Urinary bladder (tissue), 4 donors: ENCODE data around the gene MEF2A. TPM values are rescaled to one million over a fixed set of nuclear protein-coding genes. Genes with fewer than 3 reads are reported as not detected.

Source experiments
- DNase-seq: peaks from one replicate; pipeline ENCODE4 v3.0.0-alpha.2; 2015; ENCODE audit errors: extremely low spot score
- H3K27ac ChIP-seq: one replicate; pipeline ENCODE4 v1.5.1; 2013; ENCODE audit warnings: low read depth, mild to moderate bottlenecking, moderate library complexity
- H3K36me3 ChIP-seq: one replicate; pipeline ENCODE4 v1.6.1; 2013; ENCODE audit warnings: mild to moderate bottlenecking, moderate library complexity; ENCODE audit not compliant: insufficient read depth
- H3K4me1 ChIP-seq: one replicate; pipeline ENCODE4 v1.6.1; 2013; ENCODE audit warnings: mild to moderate bottlenecking, moderate library complexity; ENCODE audit not compliant: insufficient read depth
- H3K4me3 ChIP-seq: one replicate; pipeline ENCODE4 v1.5.1; 2013; ENCODE audit warnings: low read depth, low read length
- WGBS: extraction: QIAGEN DNeasy Blood & Tissue Kit; methylation state at CpG from one replicate; pipeline ENCODE4 v1.1.7; 2013; 5-methylcytosine and 5-hydroxymethylcytosine counted together
- polyA plus RNA-seq: library from polyadenylated mRNA; stranded (reverse); fragments of 200-250 nt; gene quantifications from one replicate; pipeline ENCODE4 v1.2.3, GENCODE V29; 2013
- small RNA-seq: library from RNA; depleted of rRNA; stranded (forward); fragments of <200 nt; gene quantifications from one replicate; pipeline ENCODE3, GENCODE V24; 2014
- total RNA-seq: library from RNA; depleted of rRNA; stranded (reverse); fragments of >200 nt; gene quantifications from one replicate; pipeline ENCODE4 v1.2.3, GENCODE V29; 2014
- donor health status: healthy with polysubstance abuse.
- donor health status: healthy.

Gene MEF2A
- total and polyA plus RNA-seq, 2 donors: 37.6 to 85.1 TPM

- WGBS: 79% methylated on average over 4 of the region's 4 CpGs
- no peak overlapping the region for H3K27ac ChIP-seq
- no peaks in the 10 kb centered on the region for H3K4me1 ChIP-seq
- DNase-seq: no peak
- H3K36me3 ChIP-seq: no peaks in the 10 kb centered on the region
- H3K4me3 ChIP-seq: no peak overlapping the region
Observed at GRCh38 chr15:99753066-99753465, 187.3 kb downstream of the MEF2A start.

- Histone ChIP-seq H3K4me1 (no peaks in the 10 kb centered on the region), H3K36me3 (no peaks in the 10 kb centered on the region), H3K4me3 (no peak overlapping the region), H3K27ac (no peak overlapping the region)
- WGBS: 10% methylated on average over 7 of the region's 7 CpGs
- no peak for DNase-seq
Observed at GRCh38 chr15:99755692-99756409, 190.1 kb downstream of the MEF2A start.

- H3K36me3 ChIP-seq: no peaks in the 10 kb centered on the region
- no peak overlapping the region for H3K4me3 ChIP-seq
- no peak for DNase-seq
- no peaks in the 10 kb centered on the region for H3K4me1 ChIP-seq
- whole genome bisulfite sequencing: 89% methylated on average over 1 of the region's 1 CpG
- no peak overlapping the region for H3K27ac ChIP-seq
Observed at GRCh38 chr15:99762288-99762687, 196.5 kb downstream of the MEF2A start.

GRCh38 chr15:99763827-99764226 lies 198.0 kb downstream of the MEF2A start:
- no peak overlapping the region for H3K27ac ChIP-seq
- DNase-seq: no peak
- no peaks in the 10 kb centered on the region for H3K4me1 ChIP-seq
- H3K36me3 ChIP-seq: no peaks in the 10 kb centered on the region
- no peak overlapping the region for H3K4me3 ChIP-seq
- WGBS: 90% methylated on average over 2 of the region's 2 CpGs

GRCh38 chr15:99764522-99764921 lies 198.7 kb downstream of the MEF2A start:
- 78% methylated on average over 3 of the region's 3 CpGs for WGBS

More at GRCh38 chr15:99764522-99764921, 198.7 kb downstream of the MEF2A start:
- no peaks in the 10 kb centered on the region for H3K4me1 ChIP-seq
- no peak overlapping the region for H3K27ac ChIP-seq
- no peak overlapping the region for H3K4me3 ChIP-seq
- H3K36me3 ChIP-seq: no peaks in the 10 kb centered on the region
- DNase-seq: no peak

Small RNA genes within 50 kb of the gene (small RNA-seq; reads per million reads assigned to genes)
- gene RF00019: not detected

Other genes starting within 250 kb of the MEF2A start
- gene LYSMD4, start 167.5 kb downstream of the MEF2A start, total RNA-seq: 19.1 TPM
- 7.5 TPM for gene LYSMD4, start 167.5 kb downstream of the MEF2A start, polyA plus RNA-seq